C4-2B (cell line): Measurements from ENCODE around the gene GRB14.
A peak's percentile ranks its signal among the peaks of the same experiment; 100 is the strongest.

Source experiments
- CTCF ChIP-seq: fragments of 450-650 bp; conservative IDR thresholded peaks from 2 replicates; pipeline ENCODE4 v1.5.1; 2017; ENCODE audit warnings: mild to moderate bottlenecking
- ZFX ChIP-seq: fragments of 450-650 bp; IDR thresholded peaks from 2 replicates; pipeline ENCODE4 v1.6.1; 2017

- peak; percentile 90 for TF ChIP-seq CTCF
- TF ChIP-seq ZFX, result no peak
Measured at GRCh38 chr2:164599954-164600589, 21.2 kb downstream of the GRB14 start.
